Suppressor macrophage treated with lipopolysaccharide for 1 hour (primary cell): ENCODE results near the gene NEK11.
A peak's percentile ranks its signal among the peaks of the same experiment; 100 is the strongest.

Experiments
- DNase-seq, 3 donors: peaks; one replicate each; pipeline ENCODE4 v3.0.0-alpha.2; 2020 to 2022

Gene NEK11

DNA sequence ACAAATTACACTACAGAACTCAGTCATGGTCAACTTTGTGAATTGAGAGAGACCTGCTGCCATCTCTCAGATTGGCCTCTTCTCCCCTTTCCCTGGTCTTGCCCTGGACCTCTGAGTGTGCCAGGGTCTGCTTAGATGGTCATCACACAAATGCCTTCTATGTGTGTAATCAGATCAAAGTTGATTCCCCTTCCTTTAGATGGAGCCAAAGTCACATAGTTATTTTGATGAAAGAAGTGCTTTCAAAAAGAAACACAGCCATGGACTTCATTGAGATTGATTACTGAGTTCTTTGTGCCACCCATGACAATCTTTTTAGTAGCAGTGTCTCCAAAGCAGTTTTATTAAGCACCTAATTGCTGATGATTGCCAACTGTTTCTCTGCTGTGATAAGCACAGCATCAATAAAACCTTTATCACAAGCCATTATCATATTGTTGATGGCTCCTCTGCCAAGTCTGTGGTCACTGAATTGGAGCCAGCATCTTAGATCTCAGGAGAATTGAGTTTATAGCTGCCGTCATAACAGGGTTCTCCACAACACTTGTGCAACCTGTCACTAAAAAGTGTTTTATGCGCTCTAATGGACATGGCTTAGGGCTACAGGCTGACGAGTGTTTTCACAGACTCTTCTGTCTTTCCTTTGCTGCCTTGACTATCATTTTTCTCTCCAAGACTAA lies 205.2 kb downstream of the NEK11 start:
- peak in 1 of 3 donors; percentile 1 for DNase-seq

DNA sequence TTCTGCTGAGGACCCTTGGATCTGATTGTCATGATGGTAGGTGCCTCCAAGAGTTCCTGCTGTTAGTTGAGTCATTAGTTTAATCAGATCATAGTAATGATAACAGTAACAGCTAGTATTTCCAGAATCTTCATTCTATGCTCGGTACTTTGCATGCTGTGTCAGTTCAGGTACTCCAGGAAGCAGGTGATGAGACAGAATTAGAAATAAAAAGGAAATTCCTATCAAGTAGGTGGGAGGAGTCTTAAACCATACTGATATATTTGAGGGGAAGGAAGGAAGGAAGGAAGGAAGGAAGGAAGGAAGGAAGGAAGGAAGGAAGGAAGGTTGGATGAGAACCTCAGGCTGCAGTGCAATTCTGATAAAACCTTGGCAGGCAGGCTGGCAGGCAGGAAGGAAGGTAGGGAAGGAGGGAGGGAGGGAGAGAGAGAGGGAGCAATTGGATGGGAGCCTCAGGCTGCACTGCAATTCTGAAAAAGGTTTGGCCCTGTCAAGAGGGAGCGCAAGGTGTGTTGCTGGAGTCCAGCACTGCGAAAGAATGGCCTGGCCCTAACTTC lies 206.1 kb downstream of the NEK11 start:
- no peak for DNase-seq

DNA sequence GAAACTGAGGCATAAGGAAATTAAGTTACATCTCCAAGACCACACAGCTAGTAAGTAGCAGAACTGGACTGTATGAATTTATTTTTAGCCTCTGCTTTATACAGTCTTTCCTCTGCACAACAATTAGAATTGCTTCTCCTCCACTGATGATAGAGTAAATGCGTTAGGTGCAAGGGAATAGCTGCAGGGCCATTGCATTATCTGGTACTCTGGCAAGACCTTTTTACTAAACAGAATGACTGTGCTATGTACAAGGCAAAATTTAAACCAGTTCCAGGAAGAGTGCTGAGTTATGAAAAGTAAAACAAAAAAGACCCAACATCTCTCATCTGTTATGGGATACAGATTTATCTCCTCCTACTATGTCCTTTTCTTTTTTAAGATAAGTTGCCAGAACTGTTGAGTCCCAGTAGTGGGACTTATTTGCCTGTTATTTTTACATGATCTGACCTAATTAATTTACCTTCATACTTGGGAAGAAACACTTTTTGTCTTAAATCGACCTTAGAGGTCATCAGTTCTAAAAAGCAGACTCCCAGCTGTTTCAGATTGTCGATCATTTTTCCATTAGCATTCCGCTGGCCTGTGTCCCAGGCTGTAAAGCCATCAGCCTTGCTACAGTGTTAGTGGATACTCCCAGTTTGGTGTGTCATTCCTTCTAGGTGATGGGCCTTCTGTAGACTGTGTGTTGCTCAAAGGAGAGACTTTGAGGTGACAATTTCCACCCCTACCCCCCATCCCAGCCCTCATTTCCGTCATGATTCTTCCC lies 207.4 kb downstream of the NEK11 start:
- DNase-seq = no peak

DNA sequence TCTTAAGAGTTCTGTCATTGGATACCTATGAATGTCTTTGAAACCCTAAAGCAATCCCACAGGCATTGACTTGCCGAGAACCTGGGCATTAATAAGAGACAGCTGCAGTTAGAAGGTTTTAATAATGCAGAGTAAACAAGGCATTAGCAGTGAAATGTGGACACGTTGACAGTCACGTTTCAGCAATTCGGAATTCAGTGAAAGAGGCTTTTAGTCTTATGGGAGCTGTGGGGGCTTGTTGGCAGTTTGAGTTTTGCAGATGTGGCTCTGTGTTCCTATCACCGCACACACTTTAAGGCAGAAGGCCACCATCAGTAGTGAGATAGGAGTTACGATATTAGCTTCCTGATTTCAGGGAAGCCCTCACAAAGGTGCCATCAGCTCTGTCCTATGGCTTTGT lies 209.7 kb downstream of the NEK11 start:
- DNase-seq = no peak

DNA sequence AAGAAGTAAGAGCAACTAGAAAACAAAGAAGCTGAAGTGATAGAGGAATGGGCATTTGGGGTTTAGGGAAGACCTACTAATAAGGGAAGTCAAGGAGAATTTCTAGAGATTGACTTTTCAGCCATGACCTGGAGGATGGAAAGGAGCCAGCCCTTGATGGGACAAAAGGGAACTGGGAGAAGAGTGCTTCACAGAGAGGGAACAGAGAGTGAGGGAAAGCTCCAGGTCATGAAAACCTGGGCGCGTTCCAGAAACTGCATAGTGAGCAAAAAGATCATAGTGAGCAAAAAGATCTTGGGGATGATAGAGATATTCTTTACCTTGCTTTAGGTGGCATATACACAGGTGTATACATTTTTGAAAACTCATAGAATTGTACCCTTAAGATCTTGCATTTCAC lies 211.8 kb downstream of the NEK11 start:
- no peak for DNase-seq

DNA sequence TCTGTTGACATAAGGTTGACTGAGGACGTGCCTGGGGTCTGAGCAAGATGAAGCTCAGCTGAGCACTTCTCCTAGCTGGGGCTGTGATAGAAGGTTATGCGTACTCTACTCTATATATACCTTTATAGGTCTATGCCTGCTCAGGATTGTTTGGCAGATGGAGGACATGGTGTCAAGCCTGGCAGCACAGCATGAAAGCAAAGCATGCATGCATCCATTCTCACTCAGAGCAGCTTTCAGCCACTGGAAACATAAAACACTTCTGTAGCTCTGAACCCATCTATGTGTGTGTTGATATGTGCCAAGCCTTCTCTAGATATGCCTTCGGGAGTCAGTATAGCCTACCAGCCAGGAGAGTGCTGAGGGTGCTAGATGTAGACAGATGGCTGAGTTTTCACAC lies 212.6 kb downstream of the NEK11 start:
- no peak for DNase-seq

DNA sequence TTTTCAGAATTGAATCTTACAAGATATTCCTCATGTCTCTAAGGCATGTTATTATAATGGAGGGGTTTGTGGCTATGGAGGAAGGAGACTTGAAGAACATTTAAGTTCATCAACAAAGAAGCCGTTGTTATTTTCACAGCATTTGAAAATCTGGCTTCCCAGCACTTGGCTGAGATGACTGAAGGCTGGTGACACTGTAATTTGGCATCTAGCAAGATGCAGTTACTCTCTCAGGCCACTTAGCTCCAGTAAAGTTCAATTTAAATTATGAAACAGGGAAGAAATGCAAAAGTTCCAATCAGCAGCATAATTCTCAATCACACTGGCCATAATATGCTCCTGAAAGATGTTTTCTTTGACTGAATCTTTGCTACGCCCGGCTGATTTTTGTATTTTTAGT lies 215.5 kb downstream of the NEK11 start:
- DNase-seq = no peak

DNA sequence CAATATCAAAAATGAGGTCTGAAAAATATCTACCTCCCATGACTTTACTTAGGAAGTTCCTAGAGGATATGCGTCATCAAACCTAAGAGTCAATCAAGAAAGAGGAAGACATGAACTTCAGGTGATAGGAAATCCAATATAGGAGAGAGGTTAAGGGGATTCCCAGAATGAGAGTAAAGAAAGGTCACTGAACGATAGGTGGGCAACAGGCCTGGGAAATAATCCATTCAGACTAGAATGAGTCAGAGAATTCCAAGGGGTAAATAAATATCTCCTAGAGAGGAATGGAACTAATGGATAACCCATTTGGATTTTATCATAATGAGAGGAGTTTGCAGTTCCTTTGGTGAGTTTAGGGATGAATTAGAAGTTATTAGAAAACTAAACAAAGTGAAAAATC lies 223.8 kb downstream of the NEK11 start:
- no peak for DNase-seq

DNA sequence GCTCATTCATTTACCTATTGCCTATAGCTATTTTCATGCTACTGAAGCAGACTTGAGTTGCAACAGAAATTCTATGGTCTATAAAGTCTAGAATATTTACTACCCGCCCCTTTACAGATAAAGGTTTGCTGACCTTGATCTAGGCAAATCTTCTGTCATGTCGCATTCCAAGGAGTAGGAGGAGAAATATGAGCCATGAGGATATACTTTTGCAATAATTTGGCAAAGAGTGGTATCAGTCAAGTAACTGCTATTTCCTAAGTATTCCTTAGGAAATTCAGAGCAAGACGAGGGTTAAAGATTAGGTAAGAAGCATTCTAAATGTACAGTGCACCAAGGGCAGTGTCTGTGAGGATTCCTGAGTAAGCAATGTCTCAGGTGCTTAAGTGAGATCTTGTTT lies 233.8 kb downstream of the NEK11 start:
- no peak for DNase-seq

DNA sequence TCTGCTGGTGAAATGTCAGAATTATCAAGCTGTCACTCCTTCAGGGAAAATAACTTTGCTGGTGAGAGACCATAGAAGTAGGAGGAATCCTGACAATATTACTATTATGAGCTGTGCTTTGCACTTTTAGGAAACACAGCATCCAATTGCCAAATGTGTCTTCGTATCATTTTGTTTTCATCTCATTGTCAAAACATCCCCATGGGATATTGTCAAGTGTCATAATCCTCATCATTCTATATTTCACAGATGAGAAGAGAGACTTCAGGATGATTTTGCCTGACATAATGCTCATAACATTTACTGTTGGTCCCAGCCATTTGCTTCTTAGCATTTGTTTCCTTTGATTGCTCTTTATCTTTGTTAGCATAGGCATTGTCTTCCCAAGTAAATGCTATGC lies 234.4 kb downstream of the NEK11 start:
- DNase-seq = no peak

DNA sequence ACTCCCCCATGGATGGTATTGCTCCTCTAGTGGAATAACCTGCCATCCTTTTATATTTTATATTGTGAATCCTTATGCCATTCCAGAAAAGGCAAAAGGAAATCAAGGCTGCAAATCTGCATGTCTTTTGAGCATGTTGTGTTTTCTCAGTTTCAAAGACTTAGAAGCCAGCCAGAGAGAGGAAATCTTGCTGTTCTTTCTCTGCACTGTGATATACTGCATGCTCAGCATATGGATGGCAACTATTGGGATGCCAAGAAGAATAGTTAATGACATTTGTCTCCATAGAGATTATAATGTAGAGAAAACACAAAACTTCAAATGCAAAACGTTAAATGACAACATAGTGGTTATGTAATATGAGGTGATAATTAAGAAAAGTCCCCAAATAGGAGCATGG lies 248.9 kb downstream of the NEK11 start:
- peak in 1 of 3 donors; percentile 23 for DNase-seq

DNA sequence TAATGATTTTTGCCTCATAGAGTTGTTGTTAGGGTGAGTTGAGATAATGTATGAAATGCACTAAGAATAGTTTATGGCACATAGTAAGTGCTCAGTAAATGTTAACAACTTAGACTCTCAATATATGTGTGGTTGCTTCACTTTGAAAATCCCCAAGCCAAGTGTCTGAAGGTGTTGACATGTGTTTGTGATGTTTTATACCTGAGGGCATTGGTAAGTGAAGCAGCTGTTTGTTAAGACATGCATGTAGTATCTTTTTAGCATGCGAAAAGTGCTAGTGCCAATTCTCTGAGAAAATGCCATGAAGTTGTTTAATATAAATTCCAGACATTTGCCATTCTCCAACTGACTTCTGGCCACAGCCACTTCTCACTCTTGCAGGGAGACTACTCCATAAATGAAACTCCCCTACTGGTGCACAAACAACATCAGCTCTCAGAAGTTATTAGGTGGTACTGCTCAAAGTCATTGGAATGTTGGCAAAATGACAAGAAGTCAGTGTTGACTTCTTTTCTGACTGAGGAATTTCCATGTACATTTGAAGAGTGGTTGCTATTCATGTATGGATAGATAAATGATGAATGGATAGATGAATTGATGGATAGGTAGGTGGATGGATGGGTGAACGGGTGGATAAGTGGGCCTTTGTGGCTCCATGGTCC lies 251.3 kb downstream of the NEK11 start:
- no peak for DNase-seq

DNA sequence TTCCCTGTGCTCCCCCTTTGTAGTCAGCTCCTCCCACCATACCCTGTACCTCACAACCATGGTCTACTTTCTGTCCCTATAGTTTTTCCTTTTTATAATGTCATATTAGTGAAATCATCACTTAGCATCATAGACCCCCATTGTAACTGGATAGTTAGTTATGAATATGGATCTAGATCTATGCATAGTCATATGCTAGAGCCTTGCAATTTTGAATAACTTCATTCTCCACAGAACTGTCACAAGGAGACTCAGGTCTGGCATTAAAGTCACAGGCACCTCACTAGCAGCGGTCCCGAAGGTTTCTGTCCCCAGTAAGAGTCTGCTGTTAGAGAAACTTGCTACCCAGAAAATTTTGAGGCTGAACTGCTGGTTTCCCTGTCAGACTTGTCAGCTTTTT lies 252.9 kb downstream of the NEK11 start:
- no peak for DNase-seq

DNA sequence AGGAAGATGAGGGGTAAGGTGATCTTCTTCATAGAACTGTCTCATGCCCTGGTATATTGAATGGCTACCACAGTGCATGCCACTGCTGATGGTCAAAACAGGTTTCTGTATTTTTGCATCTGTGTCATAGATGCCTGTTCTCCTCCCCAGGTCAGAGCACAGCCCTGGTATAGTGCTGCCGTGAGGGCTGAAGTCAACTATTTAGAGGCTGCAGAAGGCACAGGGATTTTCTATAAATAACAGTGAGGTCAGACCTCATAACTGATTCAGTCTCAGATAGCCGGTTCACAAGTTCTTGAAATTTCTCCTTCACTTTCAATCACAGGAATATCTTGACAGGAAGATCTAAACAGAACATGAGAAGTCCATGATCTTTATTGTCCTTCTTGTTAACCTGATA lies 255.7 kb downstream of the NEK11 start:
- DNase-seq = no peak

DNA sequence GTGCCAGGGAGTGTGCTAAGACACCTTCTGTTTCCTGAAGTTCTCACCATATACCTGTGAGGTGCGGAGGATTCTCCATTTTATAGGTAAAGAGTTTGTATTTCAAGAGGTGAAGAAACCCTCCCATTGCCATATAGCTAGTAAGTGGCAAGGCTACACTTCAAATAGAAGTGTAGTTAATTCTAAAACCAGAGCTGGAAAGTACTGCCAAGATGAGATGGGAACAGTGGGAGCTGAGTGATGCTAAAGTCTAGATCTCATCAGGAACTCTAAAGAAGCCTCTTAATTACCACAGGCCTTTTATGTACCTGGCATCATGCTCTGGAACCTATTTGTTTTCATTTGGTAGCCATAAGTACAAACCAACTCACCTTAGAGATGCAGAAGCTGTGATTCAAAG lies 256.3 kb downstream of the NEK11 start:
- no peak for DNase-seq

DNA sequence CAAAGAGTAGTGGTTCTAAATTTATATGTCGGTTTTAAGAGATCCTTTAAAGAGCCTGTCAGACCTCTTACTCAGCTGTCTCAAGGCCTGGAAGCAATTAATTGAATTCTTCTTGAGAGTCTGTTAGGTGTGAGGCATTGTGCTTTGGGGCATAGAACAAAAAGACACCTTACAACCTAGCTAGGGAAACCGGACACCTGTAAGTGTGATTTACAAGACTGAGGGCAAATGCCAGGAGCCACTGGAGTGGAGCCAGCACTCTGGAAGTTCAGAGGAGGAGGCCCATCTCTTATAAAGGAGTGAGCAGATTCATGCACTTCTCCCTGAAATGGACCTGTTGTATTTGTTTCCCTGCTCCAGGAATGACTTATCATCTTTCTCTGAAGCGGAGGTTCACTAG lies 257.2 kb downstream of the NEK11 start:
- no peak for DNase-seq

DNA sequence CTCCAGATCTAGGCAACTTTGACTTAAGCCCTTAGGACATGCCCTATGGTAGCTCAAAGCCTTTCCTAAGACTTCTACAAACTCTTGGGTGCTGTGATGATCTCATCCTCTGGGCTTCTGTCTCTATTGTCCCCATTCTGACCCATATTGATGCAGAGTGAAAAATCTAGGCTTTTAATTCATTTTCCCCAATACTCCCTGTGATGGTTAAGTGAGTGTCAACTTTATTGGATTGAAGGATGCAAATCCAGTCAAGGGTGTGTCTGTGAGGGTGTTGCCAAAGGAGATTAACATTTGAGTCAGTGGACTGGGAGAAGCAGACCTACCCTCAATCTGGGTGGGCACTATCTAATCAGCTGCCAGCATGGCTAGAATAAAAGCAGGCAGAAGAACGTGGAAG lies 257.6 kb downstream of the NEK11 start:
- no peak for DNase-seq

DNA sequence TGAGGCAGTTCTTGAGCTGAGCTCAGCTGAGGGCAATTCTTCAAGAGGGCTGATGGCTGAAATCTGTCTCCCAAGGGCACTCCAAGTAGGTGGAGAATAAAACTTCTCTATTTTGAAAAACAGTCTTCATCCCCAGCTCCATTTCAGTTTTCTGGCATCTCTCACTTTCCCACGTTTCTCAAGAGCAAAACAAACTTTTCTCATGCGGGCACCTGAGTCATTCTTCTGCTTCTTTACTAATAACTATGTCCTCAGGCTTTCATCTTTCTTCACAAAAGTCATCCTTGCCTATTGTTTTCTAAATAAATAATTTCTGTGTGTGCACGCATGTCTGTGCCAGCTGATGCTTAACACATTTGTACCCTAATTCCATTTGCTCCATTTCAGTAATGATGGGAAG lies 258.8 kb downstream of the NEK11 start:
- no peak for DNase-seq

DNA sequence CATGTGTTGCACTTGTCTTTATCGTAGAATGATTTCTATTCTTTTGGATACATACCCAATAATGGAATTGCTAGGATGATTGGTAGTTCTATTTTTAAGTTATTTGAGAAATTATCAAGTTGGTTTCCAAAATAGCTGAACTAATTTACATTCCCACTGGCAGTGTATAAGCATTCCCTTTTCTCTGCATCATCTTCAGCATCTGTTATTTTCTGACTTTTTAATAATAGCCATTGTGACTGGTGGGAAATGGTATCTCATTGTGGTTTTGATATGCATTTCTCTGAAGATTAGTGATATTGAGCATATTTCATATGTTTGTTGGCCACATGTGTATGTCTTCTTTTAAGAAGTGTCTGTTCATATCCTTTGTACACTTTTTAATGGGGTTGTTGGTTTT lies 273.2 kb downstream of the NEK11 start:
- DNase-seq = no peak

DNA sequence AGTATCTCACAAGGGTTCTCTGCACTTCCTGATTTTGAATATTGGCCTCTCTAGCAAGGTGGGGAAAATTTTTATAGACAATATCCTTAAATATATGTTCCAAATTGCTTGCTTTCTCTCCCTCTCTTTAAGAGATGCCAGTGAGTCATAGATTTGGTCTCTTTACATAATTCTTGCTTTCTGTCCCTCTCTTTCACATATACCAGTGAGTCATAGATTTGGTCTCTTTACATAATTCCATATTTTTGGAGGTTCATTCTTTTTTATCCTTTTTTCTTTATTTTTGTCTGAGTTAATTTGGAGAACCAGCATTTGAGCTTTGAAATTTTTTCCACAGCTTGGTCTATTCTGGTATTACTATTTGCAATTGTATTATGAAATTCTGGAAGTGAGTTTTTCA lies 277.2 kb downstream of the NEK11 start:
- peak in 2 of 3 donors; percentile 15 to 20 for DNase-seq

DNA sequence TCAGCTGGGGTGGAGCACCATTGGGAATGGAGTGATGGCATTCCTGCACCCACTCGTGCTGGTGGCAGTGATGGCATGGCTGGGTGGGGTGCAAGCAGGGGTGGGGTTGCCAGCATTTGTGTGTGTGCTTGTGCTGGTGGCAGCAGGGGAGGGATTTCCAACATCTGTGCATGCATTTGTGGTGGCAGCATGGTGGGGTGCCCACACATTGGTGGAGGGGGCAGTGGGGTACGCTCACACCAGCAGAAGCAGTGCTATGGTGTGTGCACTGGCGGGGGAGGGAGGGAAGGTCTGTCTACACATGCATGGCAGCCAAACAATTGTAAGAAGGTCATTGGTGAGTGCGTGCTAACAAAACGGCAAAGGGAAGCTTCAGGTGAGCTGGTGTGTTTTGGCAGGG lies 278.2 kb downstream of the NEK11 start:
- DNase-seq = no peak

DNA sequence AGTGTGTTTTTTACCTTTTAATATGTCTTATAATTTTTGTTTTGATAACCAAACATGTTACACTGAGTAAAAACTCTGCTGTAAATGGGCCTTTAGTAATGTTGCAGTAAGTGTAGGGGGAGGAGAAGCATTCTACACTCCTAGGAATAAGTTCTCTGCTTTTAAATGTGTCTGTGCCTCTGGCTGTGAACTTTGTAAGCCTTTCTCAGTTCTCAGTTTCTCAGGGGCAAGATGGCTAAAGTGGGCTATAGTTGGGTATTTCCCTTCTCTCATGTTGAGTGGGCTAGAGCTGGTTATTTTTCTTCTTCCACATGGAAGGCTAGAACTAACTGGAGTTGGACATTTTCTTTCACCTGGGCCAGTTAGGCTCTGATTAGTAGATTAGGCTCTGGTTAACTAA lies 279.6 kb downstream of the NEK11 start:
- DNase-seq = no peak

DNA sequence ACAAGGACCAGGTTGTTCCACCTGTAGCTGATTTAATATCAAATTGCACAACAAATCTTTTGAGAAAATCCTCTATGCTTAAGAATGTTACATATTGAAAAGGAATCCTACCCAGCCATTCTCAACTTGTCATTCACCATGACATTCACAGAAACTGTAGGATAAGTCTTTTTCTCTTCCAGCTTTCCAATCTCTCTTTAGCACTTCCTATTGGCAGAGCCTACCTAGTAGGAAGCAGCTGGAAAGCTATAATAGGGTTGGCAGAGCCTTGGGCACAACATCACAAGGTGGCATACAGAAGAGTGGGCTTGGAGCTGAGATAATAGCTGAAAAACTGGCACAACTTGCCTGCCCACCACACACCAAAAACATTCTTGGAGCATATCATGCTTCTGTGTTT lies 287.6 kb downstream of the NEK11 start:
- DNase-seq = no peak

DNA sequence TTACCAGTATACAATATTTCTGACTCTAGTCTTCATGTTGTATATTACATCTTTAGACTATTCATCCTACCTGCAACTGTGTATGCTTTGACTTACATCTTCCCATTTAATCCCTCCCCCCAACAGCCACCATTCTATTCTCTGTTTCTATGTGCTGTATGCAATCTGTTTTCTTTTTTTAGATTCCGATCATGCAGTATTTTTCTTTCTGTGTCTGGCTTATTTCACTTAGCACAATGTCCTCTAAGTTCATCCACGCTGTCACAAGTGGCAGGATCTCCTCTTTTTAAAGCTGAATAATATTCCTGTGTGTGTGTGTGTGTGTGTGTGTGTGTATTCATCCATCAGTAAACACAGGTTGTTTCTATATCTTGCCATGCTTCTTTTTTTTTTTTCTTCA lies 288.5 kb downstream of the NEK11 start:
- DNase-seq = no peak
